Vagina (tissue), 2 donors: Measurements from ENCODE around the gene STX12. TPM values are rescaled to one million over a fixed set of nuclear protein-coding genes. Genes with fewer than 3 reads are reported as not detected.
"Not testable (repeated sequence)": the region's sequence is repeated elsewhere in the genome, so short reads cannot be mapped to it uniquely, and the experiment has no call there.

Source experiments
- DNase-seq, 2 donors: peaks; one replicate each; pipeline ENCODE4 v3.0.0-alpha.2; 2017; ENCODE audit errors: extremely low spot score in 2 of 2
- H3K27ac ChIP-seq: fragments of 200-600 bp; sonication (generic); one replicate; pipeline ENCODE4 v1.5.1; 2019
- H3K27me3 ChIP-seq: fragments of 200-600 bp; sonication (generic); one replicate; pipeline ENCODE4 v1.5.1; 2019
- H3K36me3 ChIP-seq, 2 donors: fragments of 200-600 bp; sonication (generic); one replicate each; pipeline ENCODE4 v1.5.1; 2017 to 2019
- H3K4me1 ChIP-seq: fragments of 200-600 bp; sonication (generic); one replicate; pipeline ENCODE4 v1.5.1; 2019
- H3K4me3 ChIP-seq, 2 donors: fragments of 200-600 bp; sonication (generic); 1 replicate in 1 of 2; 2 replicates in 1 of 2; pipeline ENCODE4 v1.5.1; 2016 to 2019
- H3K9me3 ChIP-seq: fragments of 200-600 bp; sonication (generic); one replicate; pipeline ENCODE4 v1.5.1; 2019
- CTCF ChIP-seq, 3 experiments: fragments of 450-650 bp in 2 of 3; fragments of 200-600 bp in 1 of 3; sonication (generic) in 1 of 3; IDR thresholded peaks; one replicate each; pipeline ENCODE4 v1.5.1; 2017 to 2019; ENCODE audit warnings: antibody characterized with exemption in 3 of 3, mild to moderate bottlenecking in 2 of 3, moderate library complexity in 2 of 3
- POLR2A ChIP-seq, 2 donors: fragments of 450-650 bp; IDR thresholded peaks; one replicate each; pipeline ENCODE4 v1.6.1; 2017; ENCODE audit warnings: antibody characterized with exemption in 2 of 2, mild to moderate bottlenecking in 2 of 2, moderate library complexity in 2 of 2
- POLR2AphosphoS5 ChIP-seq, 2 donors: sonication (generic); formaldehyde crosslinking; IDR thresholded peaks; one replicate each; pipeline ENCODE4 v1.9.0; 2017; ENCODE audit warnings: antibody characterized with exemption in 2 of 2, mild to moderate bottlenecking in 2 of 2, low read depth in 1 of 2; ENCODE audit not compliant: insufficient read depth in 1 of 2
- intact Hi-C: fragments of 100-400 bp; cut with DNase I; formaldehyde crosslinking; loops from one replicate; pipeline ENCODE4 v1.15.1; 2023
- total RNA-seq: library from RNA; depleted of rRNA; stranded (reverse); fragments of >200 nt; gene quantifications from one replicate; pipeline ENCODE4 v1.2.3, GENCODE V29; 2016

STX12 gene
- total RNA-seq, 1 donor from 2014 or later, result 34.6 TPM

DNA sequence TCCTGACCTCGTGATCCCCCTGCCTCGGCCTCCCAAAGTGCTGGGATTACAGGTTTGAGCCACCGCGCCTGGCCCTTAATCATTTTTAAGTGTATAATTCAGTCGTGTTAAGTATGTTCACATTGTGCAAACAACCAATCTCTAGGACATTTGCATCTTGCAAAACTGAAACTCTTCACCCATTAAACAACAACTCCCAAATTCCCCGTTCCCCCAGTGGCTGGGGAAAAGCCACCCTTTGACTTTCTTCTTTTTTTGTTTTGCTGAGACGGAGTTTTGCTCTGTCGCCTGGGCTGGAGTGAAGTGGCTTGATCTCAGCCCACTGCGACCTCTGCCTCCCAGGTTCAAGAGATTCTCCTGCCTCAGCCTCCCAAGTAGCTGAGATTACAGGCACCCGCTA lies 92.8 kb downstream of the STX12 start:
- TF ChIP-seq CTCF (IDR thresholded peaks at IDR 0.05) (no peak), POLR2AphosphoS5 (IDR thresholded peaks at IDR 0.05; ENCODE audit: insufficient read depth in 1 of 2, low read depth in 1 of 2) (no peak), POLR2A (IDR thresholded peaks at IDR 0.05) (no peak)
- Histone ChIP-seq H3K4me1 (peaks cover 18% of the 10 kb centered on the region), H3K9me3 (no peaks in the 10 kb centered on the region), H3K36me3 (no peaks in the 10 kb centered on the region), H3K4me3 (no peak overlapping the region), H3K27ac (no peak overlapping the region), H3K27me3 (no peaks in the 10 kb centered on the region)
- DNase-seq, result no peak
- intact Hi-C loops, result loop anchor here (10.0 kb wide), 1 partner anchor 119 kb away; no protein-coding TSS in a partner anchor

DNA sequence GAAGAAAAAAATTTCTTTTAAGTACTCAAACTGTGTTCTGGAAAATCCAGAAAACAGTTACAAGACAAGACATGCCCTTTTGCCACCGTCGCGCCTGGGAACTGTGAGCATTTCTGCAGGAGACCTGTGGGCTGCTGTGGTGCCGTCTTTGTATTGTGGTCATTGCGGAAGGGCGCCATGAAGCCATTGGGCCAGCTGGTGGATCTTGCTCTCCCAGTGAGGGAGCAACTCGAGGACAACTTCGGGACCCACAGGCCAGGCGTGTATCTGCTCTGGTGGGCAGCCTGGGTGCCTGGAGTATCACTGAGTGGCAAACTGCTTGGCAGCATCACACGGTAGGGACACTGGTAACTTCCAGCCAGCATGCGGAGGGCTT lies 95.5 kb downstream of the STX12 start:
- H3K9me3 ChIP-seq, result no peaks in the 10 kb centered on the region
- H3K4me1 ChIP-seq, result peaks cover 25% of the 10 kb centered on the region
- no peak overlapping the region for H3K4me3 ChIP-seq
- no peaks in the 10 kb centered on the region for H3K36me3 ChIP-seq
- intact Hi-C loops, result loop anchor here (10.0 kb wide), 1 partner anchor 116 kb away; no protein-coding TSS in a partner anchor
- H3K27me3 ChIP-seq, result no peaks in the 10 kb centered on the region
- no peak for TF ChIP-seq POLR2AphosphoS5 (IDR thresholded peaks at IDR 0.05; ENCODE audit: insufficient read depth in 1 of 2, low read depth in 1 of 2)
- TF ChIP-seq CTCF (IDR thresholded peaks at IDR 0.05), result no peak
- TF ChIP-seq POLR2A (IDR thresholded peaks at IDR 0.05), result no peak
- no peak overlapping the region for H3K27ac ChIP-seq
- DNase-seq, result no peak

DNA sequence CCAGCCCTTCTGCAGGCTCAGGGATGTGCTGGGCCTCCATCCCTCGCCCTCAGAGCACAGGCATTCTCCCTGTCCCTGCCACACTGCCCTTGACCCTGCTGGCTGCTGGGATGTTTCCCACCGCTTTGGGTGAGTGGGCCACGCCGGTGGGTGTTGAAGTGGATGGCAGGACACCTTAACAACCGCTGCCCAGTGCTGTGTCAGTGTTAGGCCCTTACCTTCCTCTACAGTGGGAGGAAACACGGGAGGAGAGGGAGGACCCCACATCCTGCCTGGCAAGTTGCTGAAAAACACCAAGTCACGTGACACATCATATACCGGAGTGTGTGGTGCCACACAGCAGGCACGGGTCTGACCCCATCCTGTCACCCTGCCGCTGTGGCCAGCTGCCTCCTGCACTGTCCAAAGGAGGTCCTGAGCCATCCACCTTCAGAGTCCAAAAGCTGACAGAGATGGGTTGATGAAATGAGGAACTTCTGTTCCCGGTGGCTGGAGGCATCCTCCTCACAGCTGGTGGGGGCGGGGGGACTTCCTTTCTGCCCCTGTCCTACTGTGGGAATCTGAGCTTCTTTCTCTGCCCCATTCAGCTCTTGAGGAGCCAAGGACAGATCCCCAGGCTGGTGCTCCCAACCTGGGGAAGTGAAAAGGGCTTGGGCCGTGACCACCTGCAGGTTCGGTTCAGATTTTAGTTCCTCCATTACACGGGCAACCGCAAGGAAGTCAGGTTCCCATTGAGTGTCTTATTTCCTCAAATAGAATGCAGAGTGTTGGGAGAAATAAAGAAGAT lies 96.1 kb downstream of the STX12 start:
- intact Hi-C loops, result loop anchor here (10.0 kb wide), 1 partner anchor 116 kb away; no protein-coding TSS in a partner anchor
- TF ChIP-seq POLR2A (IDR thresholded peaks at IDR 0.05), result no peak
- TF ChIP-seq CTCF (IDR thresholded peaks at IDR 0.05), result no peak
- peak in 1 of 2 donors; percentile 65 for TF ChIP-seq POLR2AphosphoS5 (IDR thresholded peaks at IDR 0.05; ENCODE audit: insufficient read depth in 1 of 2, low read depth in 1 of 2)
- no peaks in the 10 kb centered on the region for H3K36me3 ChIP-seq
- H3K4me3 ChIP-seq, result no peak overlapping the region
- DNase-seq, result no peak
- H3K9me3 ChIP-seq, result no peaks in the 10 kb centered on the region
- H3K27ac ChIP-seq, result peak overlapping the region; percentile 23
- H3K27me3 ChIP-seq, result no peaks in the 10 kb centered on the region
- H3K4me1 ChIP-seq, result peaks cover 21% of the 10 kb centered on the region

DNA sequence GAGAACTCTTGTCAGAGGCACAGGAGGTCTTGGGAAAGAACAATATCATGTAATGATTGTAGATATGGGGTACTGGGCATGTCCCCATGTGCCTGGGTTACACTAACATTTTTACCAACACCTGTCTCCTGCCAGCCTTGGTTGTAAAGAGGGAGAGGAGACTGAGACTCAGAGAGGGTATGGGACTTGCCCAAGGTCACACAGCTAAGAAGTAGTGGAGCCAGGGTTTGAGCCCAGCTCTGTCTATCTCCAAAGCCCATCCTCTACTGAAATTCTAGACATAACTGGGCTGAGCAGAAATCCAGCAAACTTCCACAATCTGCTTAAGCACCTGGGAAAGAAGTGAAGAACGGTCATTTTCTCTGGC lies 96.7 kb downstream of the STX12 start:
- no peaks in the 10 kb centered on the region for H3K9me3 ChIP-seq
- intact Hi-C loops, result loop anchor here (10.0 kb wide), 1 partner anchor 115 kb away; no protein-coding TSS in a partner anchor
- H3K4me1 ChIP-seq, result peaks cover 26% of the 10 kb centered on the region
- TF ChIP-seq POLR2A (IDR thresholded peaks at IDR 0.05) (no peak), CTCF (IDR thresholded peaks at IDR 0.05) (no peak), POLR2AphosphoS5 (IDR thresholded peaks at IDR 0.05; ENCODE audit: insufficient read depth in 1 of 2, low read depth in 1 of 2) (no peak)
- no peak overlapping the region for H3K4me3 ChIP-seq
- H3K27me3 ChIP-seq, result no peaks in the 10 kb centered on the region
- no peaks in the 10 kb centered on the region for H3K36me3 ChIP-seq
- peak overlapping the region; percentile 23 for H3K27ac ChIP-seq
- DNase-seq, result no peak

GRCh38 chr1:27871076-27871475 lies 98.1 kb downstream of the STX12 start:
- H3K27ac ChIP-seq, H3K27me3 ChIP-seq, H3K9me3 ChIP-seq, DNase-seq, H3K4me3 ChIP-seq, intact Hi-C loops, H3K36me3 ChIP-seq: not testable (repeated sequence)
- peaks cover 30% of the 10 kb centered on the region for H3K4me1 ChIP-seq
